ENCODE measurements around the gene SYNPO2.
"Not testable (repeated sequence)": the region's sequence is repeated elsewhere in the genome, so short reads cannot be mapped to it uniquely, and the experiment has no call there.

Gene SYNPO2

GRCh38 chr4:118999919-119000318 lies 111.3 kb downstream of the SYNPO2 start:
- H3K4me3 ChIP-seq (ENCODE audit: low read depth, low read length), result no peak overlapping the region
- no peak for TF ChIP-seq CTCF (IDR thresholded peaks at IDR 0.05; ENCODE audit: low read depth, low read length)

DNA sequence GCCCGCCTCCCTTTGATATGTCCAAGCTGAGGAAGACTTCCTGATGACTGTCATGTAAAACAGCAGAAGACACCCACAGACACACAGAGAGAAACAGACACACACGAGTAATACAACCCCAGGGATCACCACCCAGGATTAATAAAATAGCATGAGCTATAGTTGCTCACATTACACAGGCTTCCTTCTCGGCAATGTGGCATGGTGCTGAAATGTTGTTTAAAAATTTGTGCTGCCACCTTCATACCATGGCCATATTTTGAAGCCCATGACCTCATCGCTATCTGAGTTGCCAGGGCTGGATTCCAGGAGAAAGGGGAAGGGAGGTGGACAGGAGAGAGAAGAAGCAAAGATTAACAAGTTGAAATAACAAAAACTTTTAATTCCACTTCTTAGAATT lies 111.7 kb downstream of the SYNPO2 start:
- H3K4me3 ChIP-seq (ENCODE audit: low read depth, low read length), result no peak overlapping the region
- no peak for TF ChIP-seq CTCF (IDR thresholded peaks at IDR 0.05; ENCODE audit: low read depth, low read length)

DNA sequence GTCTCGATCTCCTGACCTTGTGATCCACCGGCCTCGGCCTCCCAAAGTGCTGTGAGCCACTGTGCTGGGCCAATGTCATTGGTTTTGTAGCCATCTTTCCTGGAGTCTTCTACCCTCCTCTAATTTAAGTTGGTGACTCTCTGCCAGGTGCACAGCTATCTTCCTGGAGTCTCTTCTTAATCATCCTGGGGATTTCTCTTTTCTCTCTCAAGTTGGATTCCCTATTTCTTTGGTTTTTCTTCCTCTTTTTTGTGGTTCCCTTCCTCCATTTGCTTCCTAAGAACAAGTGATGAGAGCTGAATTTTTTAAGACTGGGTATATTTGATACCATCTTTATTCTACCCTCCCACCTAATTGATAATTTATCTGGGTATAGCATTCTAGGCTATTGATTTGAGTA lies 113.8 kb downstream of the SYNPO2 start:
- TF ChIP-seq CTCF (IDR thresholded peaks at IDR 0.05; ENCODE audit: low read depth, low read length), result no peak
- H3K4me3 ChIP-seq (ENCODE audit: low read depth, low read length), result no peak overlapping the region

GRCh38 chr4:119003001-119003400 lies 114.3 kb downstream of the SYNPO2 start:
- H3K4me3 ChIP-seq (ENCODE audit: low read depth, low read length), result not testable (repeated sequence)

DNA sequence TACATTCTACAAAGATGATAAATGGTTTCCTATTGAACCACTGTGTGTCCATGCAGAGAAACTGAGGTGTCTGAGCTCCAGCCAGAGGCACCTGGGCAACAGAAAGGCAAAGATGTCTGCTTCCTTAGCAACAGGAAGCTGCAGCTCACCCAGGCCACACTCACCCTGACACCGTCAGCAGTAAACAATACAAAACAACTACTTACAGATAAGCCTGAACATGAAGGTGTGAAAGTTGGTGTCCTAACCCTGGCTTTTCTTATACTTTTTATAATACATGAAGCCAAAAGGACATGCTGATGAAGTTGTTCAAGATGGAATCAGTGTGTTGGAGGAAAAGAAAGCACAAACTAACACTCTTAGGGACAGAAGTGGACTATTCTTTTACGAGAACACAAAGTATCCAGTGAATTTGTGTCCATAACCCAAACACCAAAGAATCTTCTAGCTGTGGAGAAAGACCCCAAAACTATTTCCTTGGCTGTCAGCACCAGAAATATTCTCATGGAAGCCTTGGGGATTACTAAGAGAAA lies 117.3 kb downstream of the SYNPO2 start:
- no peak for TF ChIP-seq CTCF (IDR thresholded peaks at IDR 0.05; ENCODE audit: low read depth, low read length)
- H3K4me3 ChIP-seq (ENCODE audit: low read depth, low read length), result no peak overlapping the region

- no peak overlapping the region for H3K4me3 ChIP-seq (ENCODE audit: low read depth, low read length)
- no peak for TF ChIP-seq CTCF (IDR thresholded peaks at IDR 0.05; ENCODE audit: low read depth, low read length)
Measured at GRCh38 chr4:119008761-119009160, 120.1 kb downstream of the SYNPO2 start.

- H3K4me3 ChIP-seq (ENCODE audit: low read depth, low read length), result not testable (repeated sequence)
Measured at GRCh38 chr4:119010221-119010620, 121.6 kb downstream of the SYNPO2 start.

GRCh38 chr4:119010909-119011606 lies 122.4 kb downstream of the SYNPO2 start:
- TF ChIP-seq CTCF (IDR thresholded peaks at IDR 0.05; ENCODE audit: low read depth, low read length), result no peak
- no peak overlapping the region for H3K4me3 ChIP-seq (ENCODE audit: low read depth, low read length)
